ENCODE measurements around the gene MRPL20. TPM values are rescaled to one million over a fixed set of nuclear protein-coding genes. Genes with fewer than 3 reads are reported as not detected.

The MRPL20 gene
- total and polyA plus RNA-seq, 9 of the 15 experiments (the other 6 are each of a cell fraction or from before 2014, with no cell fraction given) = 180 to 671 (median 229) TPM

DNA sequence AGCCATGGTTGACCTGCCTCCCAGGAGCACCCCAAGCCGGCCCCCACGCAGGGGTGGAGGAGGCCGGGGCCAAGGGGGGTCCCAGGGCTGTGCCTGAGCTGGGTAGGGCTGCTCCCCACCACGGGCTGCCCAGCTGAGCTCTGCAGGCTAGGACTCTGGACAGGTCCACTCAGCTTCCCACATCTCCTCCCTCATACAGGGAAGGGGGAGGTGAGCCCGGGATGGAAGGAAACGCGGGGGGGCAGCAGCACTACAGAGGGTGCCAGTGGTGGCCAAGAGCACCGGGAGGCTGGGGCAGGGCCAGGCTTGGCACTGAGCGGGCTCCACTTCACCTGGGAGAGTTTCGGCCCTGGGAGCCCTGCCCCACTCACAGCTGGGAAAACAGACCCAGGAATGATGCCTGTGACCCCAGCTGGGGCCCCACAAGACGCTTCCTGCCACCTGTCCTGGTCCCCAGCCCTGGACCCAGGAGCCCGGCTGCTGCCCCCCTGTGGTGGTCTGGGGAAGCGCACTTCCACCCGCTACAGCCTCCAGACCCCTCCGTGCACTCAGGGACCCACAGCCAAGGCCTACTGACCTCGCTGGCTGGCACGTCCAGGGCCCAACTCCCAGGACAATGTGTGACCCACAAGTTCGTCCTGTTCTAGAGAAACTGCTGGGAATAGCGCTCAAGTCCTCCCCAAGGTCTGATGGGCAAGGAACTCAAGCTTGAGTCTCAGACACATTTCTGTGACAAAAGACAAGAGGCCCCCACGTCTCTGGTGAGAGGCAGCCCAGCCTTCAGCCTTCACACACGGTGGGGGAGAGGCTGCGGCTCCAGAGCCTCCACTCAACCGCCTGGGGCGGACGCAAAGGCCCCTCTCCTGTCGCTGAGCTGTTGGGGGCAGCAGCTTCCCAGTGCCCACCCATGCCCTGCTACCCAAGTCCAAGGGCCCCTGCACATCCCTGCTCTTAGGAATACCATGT lies 35.1 kb downstream of the MRPL20 start (continued):
- TF ChIP-seq RB1 (IDR thresholded peaks at IDR 0.05; ENCODE audit: low read depth) = peak; percentile 71; the same call in 1 of the 2 replicates
- TF ChIP-seq MYNN (IDR thresholded peaks at IDR 0.05) = 0 out of 2 replicates have a peak, but pooled peaks have one; percentile 44
- TF ChIP-seq MYNN (CRISPR knock-in tag; IDR thresholded peaks at IDR 0.05) = no peak
- TF ChIP-seq CBX1 (IDR thresholded peaks at IDR 0.05; ENCODE audit: low read depth) = peak; percentile 55; the same call in 1 of the 2 replicates
- TF ChIP-seq GABPB1 (CRISPR knock-in tag; IDR thresholded peaks at IDR 0.05) = peak; percentile 15; the same call in 1 of the 2 replicates
- 0 out of 2 replicates have a peak, but pooled peaks have one; percentile 36 for TF ChIP-seq LCOR (CRISPR knock-in tag; IDR thresholded peaks at IDR 0.05)
- TF ChIP-seq MYC (IDR thresholded peaks at IDR 0.05; ENCODE audit: low read depth, low read length) = peak; percentile 12; the same call in 1 of the 2 replicates
- peak; percentile 37; the same call in 1 of the 2 replicates for TF ChIP-seq MYC (CRISPR knock-in tag; IDR thresholded peaks at IDR 0.05; ENCODE audit: borderline replicate concordance, low read depth)
- TF ChIP-seq CAMTA2 (CRISPR knock-in tag; conservative IDR thresholded peaks at IDR 0.05) = 0 out of 2 replicates have a peak, but pooled peaks have one; percentile 77
- TF ChIP-seq TSHZ1 (CRISPR knock-in tag; IDR thresholded peaks at IDR 0.05) = no peak
- TF ChIP-seq, protein P1, sequence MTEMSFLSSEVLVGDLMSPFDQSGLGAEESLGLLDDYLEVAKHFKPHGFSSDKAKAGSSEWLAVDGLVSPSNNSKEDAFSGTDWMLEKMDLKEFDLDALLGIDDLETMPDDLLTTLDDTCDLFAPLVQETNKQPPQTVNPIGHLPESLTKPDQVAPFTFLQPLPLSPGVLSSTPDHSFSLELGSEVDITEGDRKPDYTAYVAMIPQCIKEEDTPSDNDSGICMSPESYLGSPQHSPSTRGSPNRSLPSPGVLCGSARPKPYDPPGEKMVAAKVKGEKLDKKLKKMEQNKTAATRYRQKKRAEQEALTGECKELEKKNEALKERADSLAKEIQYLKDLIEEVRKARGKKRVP (CRISPR knock-in tag; IDR thresholded peaks at IDR 0.05) = peak; percentile 3; the same call in 1 of the 2 replicates
- TF ChIP-seq ZNF12 (CRISPR knock-in tag; IDR thresholded peaks at IDR 0.05) = no peak
- 0 out of 2 replicates have a peak, but pooled peaks have one; percentile 17 for TF ChIP-seq ZBTB9 (CRISPR knock-in tag; IDR thresholded peaks at IDR 0.05)
- TF ChIP-seq CXXC5 (CRISPR knock-in tag; IDR thresholded peaks at IDR 0.05) = peak; percentile 31; the same call in 1 of the 2 replicates
- 0 out of 4 replicates have a peak, but pooled peaks of 1 of the 2 experiments have one; percentile 9 for TF ChIP-seq FOXA3 (CRISPR knock-in tag; conservative IDR thresholded peaks at IDR 0.05 in 1 of 2, IDR thresholded peaks at IDR 0.05 in 1 of 2)
- TF ChIP-seq, protein P2, sequence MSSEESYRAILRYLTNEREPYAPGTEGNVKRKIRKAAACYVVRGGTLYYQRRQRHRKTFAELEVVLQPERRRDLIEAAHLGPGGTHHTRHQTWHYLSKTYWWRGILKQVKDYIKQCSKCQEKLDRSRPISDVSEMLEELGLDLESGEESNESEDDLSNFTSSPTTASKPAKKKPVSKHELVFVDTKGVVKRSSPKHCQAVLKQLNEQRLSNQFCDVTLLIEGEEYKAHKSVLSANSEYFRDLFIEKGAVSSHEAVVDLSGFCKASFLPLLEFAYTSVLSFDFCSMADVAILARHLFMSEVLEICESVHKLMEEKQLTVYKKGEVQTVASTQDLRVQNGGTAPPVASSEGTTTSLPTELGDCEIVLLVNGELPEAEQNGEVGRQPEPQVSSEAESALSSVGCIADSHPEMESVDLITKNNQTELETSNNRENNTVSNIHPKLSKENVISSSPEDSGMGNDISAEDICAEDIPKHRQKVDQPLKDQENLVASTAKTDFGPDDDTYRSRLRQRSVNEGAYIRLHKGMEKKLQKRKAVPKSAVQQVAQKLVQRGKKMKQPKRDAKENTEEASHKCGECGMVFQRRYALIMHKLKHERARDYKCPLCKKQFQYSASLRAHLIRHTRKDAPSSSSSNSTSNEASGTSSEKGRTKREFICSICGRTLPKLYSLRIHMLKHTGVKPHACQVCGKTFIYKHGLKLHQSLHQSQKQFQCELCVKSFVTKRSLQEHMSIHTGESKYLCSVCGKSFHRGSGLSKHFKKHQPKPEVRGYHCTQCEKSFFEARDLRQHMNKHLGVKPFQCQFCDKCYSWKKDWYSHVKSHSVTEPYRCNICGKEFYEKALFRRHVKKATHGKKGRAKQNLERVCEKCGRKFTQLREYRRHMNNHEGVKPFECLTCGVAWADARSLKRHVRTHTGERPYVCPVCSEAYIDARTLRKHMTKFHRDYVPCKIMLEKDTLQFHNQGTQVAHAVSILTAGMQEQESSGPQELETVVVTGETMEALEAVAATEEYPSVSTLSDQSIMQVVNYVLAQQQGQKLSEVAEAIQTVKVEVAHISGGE (CRISPR knock-in tag; IDR thresholded peaks at IDR 0.05) = peak in 1 of 3 experiments; percentile 64; a peak in 2 of 6 replicates
